AG04449 (cell line): ENCODE results near the gene HTD2.

Source experiments
- CTCF ChIA-PET: fragments of 350-600 bp; formaldehyde crosslinking; extraction: SDS; loops from one replicate; lab custom pipeline; 2021; ENCODE audit warnings: antibody characterized with exemption; lab: Yijun Ruan, JAX
- POLR2A ChIA-PET: fragments of 400-600, 350-600 bp; formaldehyde crosslinking; extraction: SDS; loops from one replicate; lab custom pipeline; 2020; ENCODE audit warnings: antibody characterized with exemption, inconsistent platforms; lab: Yijun Ruan, JAX
- DNase-seq: peaks from one replicate; pipeline ENCODE4 v3.0.0-alpha.2; 2010; ENCODE audit warnings: low read depth, low spot score
- H3K4me3 ChIP-seq: 2 replicates; pipeline ENCODE4 v1.5.1; 2011; ENCODE audit warnings: low read depth, mild to moderate bottlenecking, control low read depth, low read length
- CTCF ChIP-seq: IDR thresholded peaks from one replicate; pipeline ENCODE4 v1.5.1; 2011; ENCODE audit warnings: mild to moderate bottlenecking, moderate library complexity, low read length, control low read depth, inconsistent platforms; ENCODE audit not compliant: insufficient read depth; ENCODE audit errors: missing control alignments

HTD2 gene

GRCh38 chr3:58329150-58329921 is 23.0 kb downstream of the HTD2 start:
- ChIA-PET POLR2A (no interaction called here), CTCF (interaction anchor here (2.0 to 6.4 kb wide), 4 partner anchors 9 to 86 kb away, joined by 6 to 38 read pairs (median 13); partner anchors contain the start of genes HTD2 and RPP14)
- no peak overlapping the region for H3K4me3 ChIP-seq
- no peak for DNase-seq
- TF ChIP-seq CTCF, result no peak

DNA sequence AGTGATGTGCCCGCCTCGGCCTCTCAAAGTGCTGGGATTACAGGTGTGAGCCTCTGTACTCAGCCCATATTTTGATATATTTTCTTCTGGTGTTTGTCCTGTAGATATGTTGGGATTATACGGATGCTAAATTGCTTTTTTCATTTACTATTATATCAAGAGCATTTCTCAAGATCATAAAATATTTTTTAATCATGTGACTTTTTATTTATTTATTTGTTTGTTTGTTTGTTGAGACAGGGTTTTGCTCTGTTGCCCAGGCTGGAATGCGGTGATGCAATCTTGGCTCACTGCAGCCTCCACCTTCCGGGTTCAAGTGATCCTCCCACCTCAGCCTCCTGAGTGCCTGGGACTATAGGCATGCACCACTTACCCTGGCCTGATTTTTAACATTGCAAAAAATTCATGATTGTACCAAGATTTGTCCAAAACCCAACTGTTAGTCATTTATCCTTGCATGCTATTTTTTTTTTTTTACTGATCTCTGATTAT is 23.6 kb downstream of the HTD2 start:
- POLR2A ChIA-PET, result no interaction called here
- no peak overlapping the region for H3K4me3 ChIP-seq
- no peak for DNase-seq
- no peak for TF ChIP-seq CTCF
- CTCF ChIA-PET, result interaction anchor here (0.9 to 6.4 kb wide), 6 partner anchors 9 to 202 kb away, joined by 3 to 38 read pairs (median 6); partner anchors contain the start of genes HTD2 and RPP14

GRCh38 chr3:58331593-58332152 is 25.4 kb downstream of the HTD2 start:
- DNase-seq, result no peak
- no peak for TF ChIP-seq CTCF
- ChIA-PET POLR2A (no interaction called here), CTCF (interaction anchor here (1.0 to 6.4 kb wide), 9 partner anchors 9 to 200 kb away, joined by 3 to 38 read pairs (median 5); partner anchors contain the start of genes HTD2 and RPP14)
- H3K4me3 ChIP-seq, result no peak overlapping the region

- POLR2A ChIA-PET, result interaction anchor here (0.6 kb wide), 1 partner anchor 49 kb away, joined by 3 read pairs; no protein-coding TSS in a partner anchor
- CTCF ChIA-PET, result interaction anchor here (1.0 to 6.4 kb wide), 8 partner anchors 10 to 159 kb away, joined by 3 to 38 read pairs (median 4); partner anchors contain the start of genes HTD2, KCTD6 and RPP14
Observed at GRCh38 chr3:58332575-58333188, 26.4 kb downstream of the HTD2 start, which contains the start of gene PXK. PXK (plus strand) TSS chr3:58332892; CDS start chr3:58332989, 97 bp downstream.

More at GRCh38 chr3:58332575-58333188, 26.4 kb downstream of the HTD2 start, which contains the start of gene PXK:
- DNase-seq, result no peak
- TF ChIP-seq CTCF, result peak; percentile 48
- peak within 1 kb of the TSS; percentile 75 for H3K4me3 ChIP-seq
